Erythroblast (primary cell): ENCODE data around the gene TTC7B.

Experiments used
- DNase-seq, 2 experiments: peaks; one replicate each; lab custom pipeline; 2025; lab: John Stamatoyannopoulos, UW
- GATA1 ChIP-seq: IDR thresholded peaks from 2 replicates; pipeline ENCODE4 v1.6.1; 2011; ENCODE audit warnings: low read depth, mild to moderate bottlenecking, control low read depth, low read length, moderate library complexity
- POLR2A ChIP-seq: IDR thresholded peaks from 2 replicates; pipeline ENCODE4 v1.6.1; 2011; ENCODE audit warnings: mild to moderate bottlenecking, low read length

Gene TTC7B

DNA sequence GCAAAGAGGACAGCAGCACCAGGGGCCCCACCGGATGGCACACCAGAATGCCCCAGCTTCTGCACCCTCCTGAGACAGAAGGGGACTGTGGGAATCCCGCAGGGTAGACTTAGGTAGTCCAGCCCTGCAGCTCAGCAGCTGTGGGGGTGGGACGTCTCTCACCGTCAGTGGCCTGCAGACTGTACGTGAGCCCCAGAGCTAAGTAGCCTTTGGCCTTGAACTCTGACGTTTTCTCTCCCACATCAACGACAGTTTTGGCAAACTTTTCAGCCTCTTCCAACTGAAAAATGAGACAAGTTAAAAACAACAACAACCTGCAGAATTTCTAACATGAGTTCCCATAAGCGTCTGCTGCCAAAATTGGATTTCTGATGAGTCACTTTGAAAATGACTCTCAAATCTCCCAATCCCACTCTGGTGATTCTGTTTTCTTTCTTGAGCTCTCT, 161.4 kb downstream of the TTC7B start:
- TF ChIP-seq POLR2A (no peak), GATA1 (no peak)
- no peak for DNase-seq

DNA sequence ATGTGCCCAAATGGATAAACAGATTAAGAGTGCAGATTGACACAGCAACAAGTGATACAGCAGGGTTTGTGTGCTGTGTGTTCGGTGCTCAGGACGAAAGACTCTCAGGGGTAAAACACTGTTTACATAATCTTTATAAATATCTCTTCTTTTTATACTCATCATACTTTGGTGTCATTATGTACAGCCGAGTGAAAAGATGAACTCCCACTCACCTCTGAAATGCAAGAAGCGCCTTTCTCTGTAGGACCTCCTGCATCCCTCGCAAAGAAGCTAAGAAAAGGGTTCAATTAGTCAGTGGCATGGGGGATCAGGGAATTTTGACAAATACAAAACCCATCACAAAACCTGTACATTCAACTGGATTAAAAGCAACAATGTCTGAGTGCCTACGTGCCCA, 163.6 kb downstream of the TTC7B start:
- DNase-seq: no peak
- no peak for TF ChIP-seq GATA1
- no peak for TF ChIP-seq POLR2A

- no peak for DNase-seq
- TF ChIP-seq GATA1: no peak
- TF ChIP-seq POLR2A: no peak
Measured at GRCh38 chr14:90651976-90652560, 164.2 kb downstream of the TTC7B start.

GRCh38 chr14:90651271-90651804, 164.9 kb downstream of the TTC7B start:
- no peak for TF ChIP-seq POLR2A
- TF ChIP-seq GATA1: no peak
- no peak for DNase-seq

- DNase-seq: no peak
- TF ChIP-seq GATA1 (no peak), POLR2A (no peak)
Measured at GRCh38 chr14:90649557-90650135, 166.6 kb downstream of the TTC7B start.

GRCh38 chr14:90649083-90649482, 167.1 kb downstream of the TTC7B start:
- DNase-seq: no peak
- no peak for TF ChIP-seq GATA1
- TF ChIP-seq POLR2A: no peak

DNA sequence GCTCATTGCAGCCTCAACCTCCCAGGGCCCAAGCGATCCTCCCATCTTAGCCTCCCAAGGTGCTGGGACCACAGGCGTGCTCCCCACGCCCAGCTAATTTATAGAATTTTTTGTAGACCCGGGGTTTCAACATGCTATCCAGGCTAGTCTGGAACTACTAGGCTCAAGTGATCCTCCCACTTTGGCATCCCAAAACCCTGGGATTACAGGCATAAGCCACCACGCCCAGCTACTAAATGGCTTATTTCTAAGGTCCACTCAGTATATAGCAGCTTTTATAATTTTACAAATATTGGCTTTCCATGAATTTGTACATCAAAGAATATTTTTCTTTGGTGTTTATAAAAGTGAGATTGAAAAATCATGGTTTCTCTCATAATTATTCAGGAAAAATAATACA, 167.8 kb downstream of the TTC7B start:
- no peak for DNase-seq
- TF ChIP-seq GATA1 (no peak), POLR2A (no peak)

- DNase-seq: no peak
- TF ChIP-seq POLR2A (no peak), GATA1 (no peak)
Measured at GRCh38 chr14:90647473-90648005, 168.7 kb downstream of the TTC7B start.

DNA sequence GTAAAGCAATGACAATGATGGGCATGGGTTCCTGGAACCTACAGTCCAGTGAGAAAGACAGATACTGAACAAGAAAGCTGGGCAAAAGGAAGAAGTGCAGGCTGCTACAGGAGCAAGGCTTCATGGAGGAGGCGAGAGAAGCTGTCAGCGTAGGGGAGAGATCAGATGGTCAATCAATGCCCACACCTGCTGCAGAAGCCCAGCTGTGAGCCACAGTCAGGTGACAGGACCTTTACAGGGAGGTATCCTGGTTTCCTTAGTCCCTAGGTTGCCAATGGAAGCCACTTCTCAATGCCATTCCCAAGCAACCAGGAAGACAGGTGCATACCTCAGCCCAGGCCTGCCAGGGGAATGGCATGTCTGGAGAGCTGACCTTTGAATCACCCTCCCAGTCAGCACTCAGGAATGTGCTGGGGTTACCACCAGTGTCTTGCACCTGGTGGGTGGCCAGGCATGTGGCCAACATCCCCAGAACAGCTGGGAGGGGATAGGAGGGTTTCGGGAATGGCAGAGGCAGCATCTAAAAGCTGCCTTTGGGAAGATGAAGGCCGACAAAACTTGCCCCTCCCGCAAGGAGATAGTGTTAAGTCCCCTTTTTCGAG, 170.3 kb downstream of the TTC7B start:
- DNase-seq: no peak
- TF ChIP-seq POLR2A (no peak), GATA1 (no peak)

DNA sequence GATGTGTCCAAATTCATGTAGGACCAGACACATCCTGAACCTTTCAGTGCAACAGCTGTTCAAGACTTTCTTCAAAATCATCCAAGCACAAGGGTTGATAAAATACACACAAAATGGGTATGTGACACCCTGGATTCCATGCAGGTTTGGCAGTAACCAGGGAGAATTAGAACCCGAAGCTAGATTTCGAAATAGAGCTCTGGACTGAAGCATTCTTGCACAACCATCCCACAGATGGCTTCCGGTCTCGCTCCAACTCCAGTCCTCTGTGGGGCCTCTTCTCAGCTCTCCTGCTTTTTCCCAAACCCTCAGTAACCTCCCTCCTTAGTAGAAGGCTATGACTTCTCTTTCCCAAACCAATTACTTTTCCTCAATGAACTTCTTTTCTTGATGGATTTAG, 171.3 kb downstream of the TTC7B start:
- no peak for DNase-seq
- TF ChIP-seq GATA1 (no peak), POLR2A (no peak)

DNA sequence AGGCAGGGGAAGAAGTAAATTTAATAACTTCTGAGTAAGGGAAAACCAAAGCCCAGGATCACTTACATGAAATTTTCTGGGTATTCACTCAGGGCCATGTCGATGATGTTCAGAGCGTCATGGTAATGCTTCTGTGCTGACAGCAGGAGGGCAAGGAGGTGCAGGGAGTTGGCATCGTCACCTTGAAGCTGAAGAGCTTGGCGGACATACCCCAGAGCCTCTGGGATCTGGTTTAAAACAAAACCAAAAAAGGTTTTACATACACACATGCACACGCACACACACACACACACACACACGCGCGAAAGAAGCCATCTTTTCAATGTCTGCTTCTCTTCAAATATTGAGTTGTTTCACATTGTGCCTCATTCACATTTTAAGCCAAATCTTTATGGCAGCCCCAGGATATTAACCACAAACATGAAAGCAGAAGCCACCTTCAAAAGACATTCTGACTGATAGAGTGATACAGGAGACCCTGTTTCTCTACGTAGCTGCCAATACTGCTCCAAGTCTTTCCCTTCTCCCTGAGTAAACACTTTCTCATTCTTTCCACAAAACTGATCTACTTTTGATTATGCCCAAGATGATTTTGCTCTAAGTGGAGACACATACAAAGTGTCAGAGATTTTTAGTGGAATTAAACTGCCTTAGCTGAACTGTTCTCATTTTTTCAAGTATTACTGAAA, 172.1 kb downstream of the TTC7B start:
- no peak for TF ChIP-seq GATA1
- TF ChIP-seq POLR2A: no peak

GRCh38 chr14:90642244-90642717, 173.9 kb downstream of the TTC7B start:
- DNase-seq: no peak
- TF ChIP-seq GATA1 (no peak), POLR2A (no peak)

More for the DNA sequence above, 172.1 kb downstream of the TTC7B start:
- no peak for DNase-seq

DNA sequence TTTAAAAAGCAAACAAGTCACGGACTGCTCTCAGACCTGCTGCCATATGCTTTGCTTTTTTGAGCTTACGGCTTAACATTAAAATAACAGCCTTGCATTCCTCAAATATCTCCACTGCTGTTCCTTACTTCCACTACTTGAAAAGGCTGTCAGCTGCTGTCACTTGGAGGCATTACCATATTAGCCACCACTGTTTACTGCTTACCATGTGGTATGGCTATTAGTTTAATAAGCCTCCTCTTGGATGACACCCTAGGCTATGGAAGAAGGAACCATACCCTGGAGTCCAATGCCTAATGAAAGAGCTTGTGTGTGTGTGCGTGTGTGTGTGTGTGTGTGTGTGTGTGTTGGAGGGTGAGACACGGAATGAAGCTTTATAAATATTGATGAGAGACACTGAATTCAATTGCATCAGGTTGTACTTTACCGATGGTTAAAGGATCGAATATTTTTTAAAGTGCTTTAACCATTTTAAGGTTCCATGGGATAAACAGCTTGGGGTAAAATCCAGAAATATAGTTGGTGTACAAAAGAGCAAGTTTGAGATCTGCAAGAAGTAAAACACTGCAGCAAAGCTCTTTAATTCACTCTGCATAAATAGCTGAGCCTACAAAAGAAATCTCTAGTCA, 174.5 kb downstream of the TTC7B start:
- TF ChIP-seq GATA1: no peak
- no peak for TF ChIP-seq POLR2A
- DNase-seq: no peak
